ENCODE results near the gene NACA. TPM values are rescaled to one million over a fixed set of nuclear protein-coding genes. Genes with fewer than 3 reads are reported as not detected.

The NACA gene
- total and polyA plus RNA-seq, 2 of the 13 experiments (the other 11 are each of a cell fraction or from before 2014, with no cell fraction given), result 799 to 1,700 TPM

DNA sequence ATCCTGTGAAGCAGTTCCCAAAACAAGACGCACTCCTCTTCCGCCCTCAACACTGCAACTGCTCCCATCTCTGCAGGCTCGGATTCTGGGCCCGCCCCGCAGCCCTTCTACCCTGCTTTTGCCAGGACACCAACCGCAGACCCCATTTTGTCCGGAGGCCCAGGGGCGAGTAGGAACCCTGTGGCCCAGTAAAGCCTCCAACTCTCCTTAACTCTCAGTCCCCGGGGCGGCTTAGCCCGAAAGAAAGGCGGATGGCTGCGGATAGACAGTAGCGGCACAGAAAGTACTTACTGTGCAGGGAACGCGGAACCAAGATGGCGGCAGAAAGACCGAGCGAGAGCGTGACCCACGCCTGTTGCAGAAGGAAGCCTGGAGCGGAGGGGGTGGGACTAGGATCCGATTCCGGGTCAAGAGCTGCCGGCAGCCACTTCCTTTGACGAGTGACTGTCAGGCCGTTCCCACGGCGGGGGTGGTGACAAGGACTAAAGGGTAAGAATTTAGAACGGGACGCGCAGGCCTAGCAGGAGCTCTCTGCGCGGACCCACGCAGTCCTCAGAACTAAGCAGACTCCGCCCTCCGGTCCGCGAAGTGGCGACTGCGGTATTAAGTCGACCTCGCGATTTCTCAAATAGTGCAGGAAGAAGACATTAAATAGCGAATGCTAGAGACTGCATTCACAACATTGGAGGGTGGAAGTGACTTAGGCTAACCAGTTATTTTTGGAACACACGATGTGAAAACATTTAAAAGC lies at the start of gene NACA (continued):
- TF ChIP-seq, protein P1, sequence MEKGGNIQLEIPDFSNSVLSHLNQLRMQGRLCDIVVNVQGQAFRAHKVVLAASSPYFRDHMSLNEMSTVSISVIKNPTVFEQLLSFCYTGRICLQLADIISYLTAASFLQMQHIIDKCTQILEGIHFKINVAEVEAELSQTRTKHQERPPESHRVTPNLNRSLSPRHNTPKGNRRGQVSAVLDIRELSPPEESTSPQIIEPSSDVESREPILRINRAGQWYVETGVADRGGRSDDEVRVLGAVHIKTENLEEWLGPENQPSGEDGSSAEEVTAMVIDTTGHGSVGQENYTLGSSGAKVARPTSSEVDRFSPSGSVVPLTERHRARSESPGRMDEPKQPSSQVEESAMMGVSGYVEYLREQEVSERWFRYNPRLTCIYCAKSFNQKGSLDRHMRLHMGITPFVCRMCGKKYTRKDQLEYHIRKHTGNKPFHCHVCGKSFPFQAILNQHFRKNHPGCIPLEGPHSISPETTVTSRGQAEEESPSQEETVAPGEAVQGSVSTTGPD (CRISPR knock-in tag; IDR thresholded peaks at IDR 0.05), result no peak
- TF ChIP-seq, protein P2, sequence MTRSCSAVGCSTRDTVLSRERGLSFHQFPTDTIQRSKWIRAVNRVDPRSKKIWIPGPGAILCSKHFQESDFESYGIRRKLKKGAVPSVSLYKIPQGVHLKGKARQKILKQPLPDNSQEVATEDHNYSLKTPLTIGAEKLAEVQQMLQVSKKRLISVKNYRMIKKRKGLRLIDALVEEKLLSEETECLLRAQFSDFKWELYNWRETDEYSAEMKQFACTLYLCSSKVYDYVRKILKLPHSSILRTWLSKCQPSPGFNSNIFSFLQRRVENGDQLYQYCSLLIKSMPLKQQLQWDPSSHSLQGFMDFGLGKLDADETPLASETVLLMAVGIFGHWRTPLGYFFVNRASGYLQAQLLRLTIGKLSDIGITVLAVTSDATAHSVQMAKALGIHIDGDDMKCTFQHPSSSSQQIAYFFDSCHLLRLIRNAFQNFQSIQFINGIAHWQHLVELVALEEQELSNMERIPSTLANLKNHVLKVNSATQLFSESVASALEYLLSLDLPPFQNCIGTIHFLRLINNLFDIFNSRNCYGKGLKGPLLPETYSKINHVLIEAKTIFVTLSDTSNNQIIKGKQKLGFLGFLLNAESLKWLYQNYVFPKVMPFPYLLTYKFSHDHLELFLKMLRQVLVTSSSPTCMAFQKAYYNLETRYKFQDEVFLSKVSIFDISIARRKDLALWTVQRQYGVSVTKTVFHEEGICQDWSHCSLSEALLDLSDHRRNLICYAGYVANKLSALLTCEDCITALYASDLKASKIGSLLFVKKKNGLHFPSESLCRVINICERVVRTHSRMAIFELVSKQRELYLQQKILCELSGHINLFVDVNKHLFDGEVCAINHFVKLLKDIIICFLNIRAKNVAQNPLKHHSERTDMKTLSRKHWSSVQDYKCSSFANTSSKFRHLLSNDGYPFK (CRISPR knock-in tag; IDR thresholded peaks at IDR 0.05; ENCODE audit: borderline replicate concordance), result peak; percentile 93
- TF ChIP-seq TRIM24 (CRISPR knock-in tag; IDR thresholded peaks at IDR 0.05) (no peak), MAZ (IDR thresholded peaks at IDR 0.05; ENCODE audit: borderline replicate concordance, low read depth, low read length) (peak; percentile 66; the same call in 1 of the 2 replicates), MAZ (CRISPR knock-in tag; IDR thresholded peaks at IDR 0.05; ENCODE audit: low read depth) (peak; percentile 72), ZNF496 (CRISPR knock-in tag; IDR thresholded peaks at IDR 0.05; ENCODE audit: insufficient replicate concordance) (no peak), JDP2 (CRISPR knock-in tag; IDR thresholded peaks at IDR 0.05; ENCODE audit: borderline replicate concordance) (no peak), WIZ (CRISPR knock-in tag; IDR thresholded peaks at IDR 0.05) (peak; percentile 59; the same call in 1 of the 2 replicates)
- TF ChIP-seq, protein P3, sequence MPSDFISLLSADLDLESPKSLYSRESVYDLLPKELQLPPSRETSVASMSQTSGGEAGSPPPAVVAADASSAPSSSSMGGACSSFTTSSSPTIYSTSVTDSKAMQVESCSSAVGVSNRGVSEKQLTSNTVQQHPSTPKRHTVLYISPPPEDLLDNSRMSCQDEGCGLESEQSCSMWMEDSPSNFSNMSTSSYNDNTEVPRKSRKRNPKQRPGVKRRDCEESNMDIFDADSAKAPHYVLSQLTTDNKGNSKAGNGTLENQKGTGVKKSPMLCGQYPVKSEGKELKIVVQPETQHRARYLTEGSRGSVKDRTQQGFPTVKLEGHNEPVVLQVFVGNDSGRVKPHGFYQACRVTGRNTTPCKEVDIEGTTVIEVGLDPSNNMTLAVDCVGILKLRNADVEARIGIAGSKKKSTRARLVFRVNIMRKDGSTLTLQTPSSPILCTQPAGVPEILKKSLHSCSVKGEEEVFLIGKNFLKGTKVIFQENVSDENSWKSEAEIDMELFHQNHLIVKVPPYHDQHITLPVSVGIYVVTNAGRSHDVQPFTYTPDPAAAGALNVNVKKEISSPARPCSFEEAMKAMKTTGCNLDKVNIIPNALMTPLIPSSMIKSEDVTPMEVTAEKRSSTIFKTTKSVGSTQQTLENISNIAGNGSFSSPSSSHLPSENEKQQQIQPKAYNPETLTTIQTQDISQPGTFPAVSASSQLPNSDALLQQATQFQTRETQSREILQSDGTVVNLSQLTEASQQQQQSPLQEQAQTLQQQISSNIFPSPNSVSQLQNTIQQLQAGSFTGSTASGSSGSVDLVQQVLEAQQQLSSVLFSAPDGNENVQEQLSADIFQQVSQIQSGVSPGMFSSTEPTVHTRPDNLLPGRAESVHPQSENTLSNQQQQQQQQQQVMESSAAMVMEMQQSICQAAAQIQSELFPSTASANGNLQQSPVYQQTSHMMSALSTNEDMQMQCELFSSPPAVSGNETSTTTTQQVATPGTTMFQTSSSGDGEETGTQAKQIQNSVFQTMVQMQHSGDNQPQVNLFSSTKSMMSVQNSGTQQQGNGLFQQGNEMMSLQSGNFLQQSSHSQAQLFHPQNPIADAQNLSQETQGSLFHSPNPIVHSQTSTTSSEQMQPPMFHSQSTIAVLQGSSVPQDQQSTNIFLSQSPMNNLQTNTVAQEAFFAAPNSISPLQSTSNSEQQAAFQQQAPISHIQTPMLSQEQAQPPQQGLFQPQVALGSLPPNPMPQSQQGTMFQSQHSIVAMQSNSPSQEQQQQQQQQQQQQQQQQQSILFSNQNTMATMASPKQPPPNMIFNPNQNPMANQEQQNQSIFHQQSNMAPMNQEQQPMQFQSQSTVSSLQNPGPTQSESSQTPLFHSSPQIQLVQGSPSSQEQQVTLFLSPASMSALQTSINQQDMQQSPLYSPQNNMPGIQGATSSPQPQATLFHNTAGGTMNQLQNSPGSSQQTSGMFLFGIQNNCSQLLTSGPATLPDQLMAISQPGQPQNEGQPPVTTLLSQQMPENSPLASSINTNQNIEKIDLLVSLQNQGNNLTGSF (CRISPR knock-in tag; IDR thresholded peaks at IDR 0.05), result peak; percentile 52; the same call in 1 of the 2 replicates
- TF ChIP-seq, protein P4, sequence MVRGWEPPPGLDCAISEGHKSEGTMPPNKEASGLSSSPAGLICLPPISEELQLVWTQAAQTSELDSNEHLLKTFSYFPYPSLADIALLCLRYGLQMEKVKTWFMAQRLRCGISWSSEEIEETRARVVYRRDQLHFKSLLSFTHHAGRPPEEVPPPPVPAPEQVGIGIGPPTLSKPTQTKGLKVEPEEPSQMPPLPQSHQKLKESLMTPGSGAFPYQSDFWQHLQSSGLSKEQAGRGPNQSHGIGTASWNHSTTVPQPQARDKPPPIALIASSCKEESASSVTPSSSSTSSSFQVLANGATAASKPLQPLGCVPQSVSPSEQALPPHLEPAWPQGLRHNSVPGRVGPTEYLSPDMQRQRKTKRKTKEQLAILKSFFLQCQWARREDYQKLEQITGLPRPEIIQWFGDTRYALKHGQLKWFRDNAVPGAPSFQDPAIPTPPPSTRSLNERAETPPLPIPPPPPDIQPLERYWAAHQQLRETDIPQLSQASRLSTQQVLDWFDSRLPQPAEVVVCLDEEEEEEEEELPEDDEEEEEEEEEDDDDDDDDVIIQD (CRISPR knock-in tag; IDR thresholded peaks at IDR 0.05; ENCODE audit: low read depth), result peak; percentile 36; the same call in 1 of the 2 replicates
- TF ChIP-seq, protein P5, sequence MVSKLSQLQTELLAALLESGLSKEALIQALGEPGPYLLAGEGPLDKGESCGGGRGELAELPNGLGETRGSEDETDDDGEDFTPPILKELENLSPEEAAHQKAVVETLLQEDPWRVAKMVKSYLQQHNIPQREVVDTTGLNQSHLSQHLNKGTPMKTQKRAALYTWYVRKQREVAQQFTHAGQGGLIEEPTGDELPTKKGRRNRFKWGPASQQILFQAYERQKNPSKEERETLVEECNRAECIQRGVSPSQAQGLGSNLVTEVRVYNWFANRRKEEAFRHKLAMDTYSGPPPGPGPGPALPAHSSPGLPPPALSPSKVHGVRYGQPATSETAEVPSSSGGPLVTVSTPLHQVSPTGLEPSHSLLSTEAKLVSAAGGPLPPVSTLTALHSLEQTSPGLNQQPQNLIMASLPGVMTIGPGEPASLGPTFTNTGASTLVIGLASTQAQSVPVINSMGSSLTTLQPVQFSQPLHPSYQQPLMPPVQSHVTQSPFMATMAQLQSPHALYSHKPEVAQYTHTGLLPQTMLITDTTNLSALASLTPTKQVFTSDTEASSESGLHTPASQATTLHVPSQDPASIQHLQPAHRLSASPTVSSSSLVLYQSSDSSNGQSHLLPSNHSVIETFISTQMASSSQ (IDR thresholded peaks at IDR 0.05; ENCODE audit: low read depth), result no peak
- TF ChIP-seq, protein P5 (CRISPR knock-in tag; IDR thresholded peaks at IDR 0.05; ENCODE audit: borderline replicate concordance), result peak; percentile 78; the same call in 1 of the 2 replicates
